G401.6 (cell line): ENCODE data around the gene NTN1.

ENCODE experiments used
- FAIRE-seq: peaks from 2 replicates; lab custom pipeline; 2012; peaks lifted over from hg19 to GRCh38; lab: Jason Lieb, UNC

Gene NTN1

GRCh38 chr17:9233761-9234160 lies 212.5 kb downstream of the NTN1 start:
- no peak for FAIRE-seq

DNA sequence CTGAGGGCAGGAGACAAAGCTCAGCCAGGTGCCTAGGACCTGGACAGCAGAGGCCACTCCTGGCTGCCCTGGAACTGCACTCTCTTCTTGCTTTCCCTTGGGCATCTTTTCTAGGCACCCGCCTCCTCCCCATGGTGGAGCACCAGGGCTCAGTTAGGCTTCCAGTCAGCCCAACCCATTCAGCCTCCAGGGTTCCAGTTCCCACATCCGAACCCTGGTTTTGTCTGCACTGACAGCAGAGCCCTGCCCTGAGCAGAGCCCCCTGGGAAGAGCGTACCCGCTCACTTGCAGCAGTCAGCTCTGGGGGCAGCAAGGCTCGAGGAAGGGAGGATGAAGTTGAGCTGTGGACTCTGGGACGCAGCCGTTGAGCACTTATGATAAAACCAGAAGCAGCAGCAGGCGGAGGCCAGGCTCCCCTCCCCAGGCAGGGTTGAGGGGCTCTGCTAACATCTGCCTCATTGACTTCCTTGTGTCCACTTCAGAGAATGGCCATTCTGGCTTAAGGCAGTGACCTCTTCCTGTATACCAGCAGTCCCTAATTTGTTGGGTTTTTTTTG lies 213.2 kb downstream of the NTN1 start:
- FAIRE-seq: no peak

- FAIRE-seq: no peak
Measured at GRCh38 chr17:9235346-9235745, 214.0 kb downstream of the NTN1 start.

- no peak for FAIRE-seq
Measured at GRCh38 chr17:9236286-9237052, 215.2 kb downstream of the NTN1 start.

GRCh38 chr17:9237053-9237410 lies 215.7 kb downstream of the NTN1 start:
- FAIRE-seq: no peak

DNA sequence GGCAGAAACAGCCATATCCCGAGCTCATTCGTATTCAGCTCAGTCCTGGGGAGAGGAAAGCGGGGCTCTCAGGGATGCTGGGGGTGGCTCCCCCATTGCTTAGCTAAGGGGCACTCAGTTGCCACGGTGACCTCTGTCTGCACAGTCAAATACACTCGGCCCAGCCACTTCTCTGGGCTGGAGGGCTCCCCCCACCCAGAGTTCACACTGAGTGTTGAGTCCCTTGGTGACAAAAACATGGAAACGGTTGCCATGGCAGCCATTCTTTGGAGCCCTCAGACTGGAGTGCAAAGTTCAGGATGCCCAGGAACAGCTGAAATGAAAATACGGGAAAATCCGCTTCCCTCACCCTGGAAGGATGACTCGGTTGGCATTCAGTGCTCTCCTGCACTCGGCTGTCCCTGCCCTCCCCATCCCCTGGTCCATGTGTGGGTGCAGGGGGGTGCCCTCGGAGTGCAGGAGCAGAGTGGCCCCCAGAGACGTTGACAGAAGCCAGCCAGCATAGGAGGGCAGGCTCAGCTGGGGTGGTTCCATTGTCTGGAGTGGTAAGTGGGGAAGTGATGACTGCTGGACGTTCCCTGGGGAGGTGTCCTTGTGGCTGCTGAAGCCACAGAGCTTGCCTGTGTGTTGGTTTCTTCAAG lies 216.5 kb downstream of the NTN1 start:
- no peak for FAIRE-seq

- FAIRE-seq: no peak
Measured at GRCh38 chr17:9238340-9239245, 217.3 kb downstream of the NTN1 start.

DNA sequence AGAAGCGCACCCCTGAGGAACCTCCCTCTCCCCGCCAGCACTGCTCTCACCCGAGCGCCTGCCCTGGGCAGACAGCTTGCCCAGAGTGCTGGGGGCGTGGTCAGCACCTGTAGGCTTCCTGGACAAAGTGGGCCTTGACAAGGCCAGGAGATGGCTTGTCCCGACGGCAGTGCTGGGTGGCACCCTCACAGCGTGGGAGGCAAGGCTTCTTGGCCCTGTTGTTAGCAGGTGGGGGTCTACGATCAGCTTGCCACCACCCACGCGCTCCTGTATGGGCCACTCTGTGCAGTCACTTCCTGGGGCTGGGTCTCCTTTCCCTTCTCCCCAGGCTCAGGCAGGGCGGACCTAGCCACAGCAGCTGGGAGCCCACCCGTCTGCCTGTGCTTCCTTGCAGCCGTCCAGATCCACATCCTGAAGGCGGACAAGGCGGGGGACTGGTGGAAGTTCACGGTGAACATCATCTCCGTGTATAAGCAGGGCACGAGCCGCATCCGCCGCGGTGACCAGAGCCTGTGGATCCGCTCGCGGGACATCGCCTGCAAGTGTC lies 218.0 kb downstream of the NTN1 start:
- no peak for FAIRE-seq

- FAIRE-seq: no peak
Measured at GRCh38 chr17:9239793-9240658, 218.7 kb downstream of the NTN1 start.

GRCh38 chr17:9240659-9241370 lies 219.5 kb downstream of the NTN1 start:
- no peak for FAIRE-seq

DNA sequence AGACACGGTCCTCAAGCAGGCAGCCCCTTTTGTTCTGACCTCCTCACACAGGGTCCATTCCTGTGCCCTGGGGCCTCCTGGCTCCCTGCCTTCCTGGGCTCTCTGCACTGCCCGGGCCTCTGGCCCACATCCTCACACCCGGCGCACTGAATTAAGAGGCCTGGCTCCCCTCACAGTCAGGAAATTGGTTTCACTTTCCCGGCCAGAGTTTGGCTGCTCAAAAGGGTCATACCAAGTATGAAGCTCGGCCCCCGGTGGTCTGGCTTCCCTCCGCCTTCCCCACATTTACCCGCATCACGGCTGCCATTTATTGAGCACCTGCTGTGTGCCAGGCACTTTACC lies 220.0 kb downstream of the NTN1 start:
- FAIRE-seq: no peak

- FAIRE-seq: no peak
Measured at GRCh38 chr17:9241774-9242496, 220.6 kb downstream of the NTN1 start.

DNA sequence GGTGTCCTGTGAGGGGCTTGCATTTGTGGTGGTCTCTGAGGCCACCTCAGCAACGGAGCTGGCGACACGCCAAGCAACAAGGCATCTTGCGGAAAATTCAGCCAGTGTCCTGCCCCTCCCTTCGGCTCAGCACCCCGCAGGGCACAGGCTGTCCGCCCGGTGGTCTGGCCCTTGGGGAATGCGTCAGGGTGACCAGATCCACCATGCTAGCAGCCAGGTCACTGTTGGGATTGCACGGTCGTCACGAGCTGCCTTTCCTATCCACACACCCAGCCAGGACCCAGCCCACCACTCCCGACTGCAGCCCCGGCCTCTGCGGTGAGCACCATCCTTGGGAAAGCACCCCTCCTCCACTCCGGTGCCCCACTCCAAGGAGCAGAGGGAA lies 221.2 kb downstream of the NTN1 start:
- no peak for FAIRE-seq

GRCh38 chr17:9242983-9243382 lies 221.7 kb downstream of the NTN1 start:
- FAIRE-seq: no peak

DNA sequence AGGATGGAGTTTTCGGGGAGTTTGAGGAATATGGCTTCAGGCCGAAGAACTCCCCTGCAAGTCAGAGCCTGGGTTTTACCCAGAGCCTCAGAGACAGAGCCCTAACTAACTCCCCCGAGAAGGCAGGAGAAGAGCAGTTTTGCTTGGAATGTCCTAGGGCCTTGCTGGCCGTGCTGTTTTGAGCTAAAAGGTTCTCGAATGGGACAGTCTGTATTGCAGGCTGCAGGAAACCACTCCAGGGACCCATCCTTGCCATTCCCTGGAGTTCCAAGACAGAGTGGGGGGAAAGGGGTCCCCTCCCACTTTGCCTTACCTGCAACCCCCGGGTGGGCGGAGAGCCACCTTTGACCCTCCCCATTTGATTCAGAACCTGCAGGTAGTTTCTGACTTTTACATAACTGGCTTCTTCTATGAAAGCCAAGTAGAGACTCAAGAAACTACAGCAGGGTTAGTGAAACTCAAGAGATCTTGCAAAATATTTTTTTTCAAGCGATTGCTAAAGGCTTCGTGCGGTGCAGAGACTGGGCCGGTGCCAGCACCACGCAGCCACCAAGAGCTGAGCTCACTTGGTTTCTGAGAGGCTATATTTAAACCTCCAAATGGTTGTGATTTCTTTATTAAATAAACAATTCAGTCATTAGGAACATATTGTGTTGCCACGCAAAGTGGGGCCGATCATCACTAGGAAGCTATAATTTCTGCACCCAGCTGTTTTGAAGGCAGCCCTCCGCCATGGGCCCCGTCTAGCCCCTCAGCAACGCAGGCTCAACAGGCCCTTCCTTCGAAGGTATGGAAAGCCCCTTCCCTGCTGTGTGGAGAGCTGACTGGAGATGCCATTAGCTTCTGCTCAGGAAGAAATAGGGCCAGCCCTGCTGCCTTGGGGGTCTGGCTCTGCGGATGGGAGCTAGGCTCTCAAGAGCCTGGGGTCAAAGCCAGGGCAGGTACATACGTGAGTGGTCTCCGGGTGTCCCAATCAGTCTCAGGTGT lies 223.0 kb downstream of the NTN1 start:
- no peak for FAIRE-seq

- FAIRE-seq: no peak
Measured at GRCh38 chr17:9247401-9247938, 226.2 kb downstream of the NTN1 start.

DNA sequence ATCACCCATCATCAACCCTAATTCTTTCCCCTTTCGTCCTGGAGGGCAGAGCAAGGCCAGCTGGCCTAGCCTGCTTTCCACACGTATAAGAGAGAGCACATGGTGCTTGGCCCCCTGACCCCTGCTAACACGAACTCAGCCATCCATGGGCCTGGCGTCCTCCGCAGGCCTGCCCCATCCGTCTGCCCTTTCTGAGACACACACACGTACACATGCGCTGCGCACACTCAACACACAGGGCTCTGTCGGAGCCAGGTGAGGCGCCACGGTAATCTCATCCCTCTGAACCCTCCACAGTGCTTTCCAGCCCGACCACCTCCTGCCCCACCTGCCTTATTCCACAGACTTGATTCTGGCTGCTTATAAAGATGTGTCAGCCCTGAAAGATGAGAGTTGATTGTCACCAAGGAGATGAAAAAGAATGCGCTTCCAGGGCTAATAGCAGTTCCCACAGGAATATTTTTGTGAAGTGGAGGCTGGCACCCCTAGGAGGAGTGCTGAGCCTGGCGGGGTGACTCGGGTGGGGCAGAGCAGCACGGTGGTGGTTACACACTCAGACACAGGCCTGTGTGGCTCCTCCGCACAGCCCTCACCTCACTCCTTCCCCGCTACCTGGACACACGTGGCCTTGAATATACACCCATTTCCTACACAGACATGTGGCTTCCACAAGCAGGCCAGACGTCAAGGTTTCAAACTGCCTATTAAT lies 228.1 kb downstream of the NTN1 start:
- no peak for FAIRE-seq

GRCh38 chr17:9251273-9251672 lies 230.0 kb downstream of the NTN1 start:
- FAIRE-seq: no peak
